Hematopoietic multipotent progenitor cell treated with erythropoietin and hydrocortisone succinate and interleukin-3 and kit ligand, for 6 days (in vitro differentiated cells): ENCODE measurements around the gene IFNG.

Source experiments
- DNase-seq: peaks from one replicate; pipeline ENCODE4 v3.0.0-alpha.2; 2015

IFNG gene

DNA sequence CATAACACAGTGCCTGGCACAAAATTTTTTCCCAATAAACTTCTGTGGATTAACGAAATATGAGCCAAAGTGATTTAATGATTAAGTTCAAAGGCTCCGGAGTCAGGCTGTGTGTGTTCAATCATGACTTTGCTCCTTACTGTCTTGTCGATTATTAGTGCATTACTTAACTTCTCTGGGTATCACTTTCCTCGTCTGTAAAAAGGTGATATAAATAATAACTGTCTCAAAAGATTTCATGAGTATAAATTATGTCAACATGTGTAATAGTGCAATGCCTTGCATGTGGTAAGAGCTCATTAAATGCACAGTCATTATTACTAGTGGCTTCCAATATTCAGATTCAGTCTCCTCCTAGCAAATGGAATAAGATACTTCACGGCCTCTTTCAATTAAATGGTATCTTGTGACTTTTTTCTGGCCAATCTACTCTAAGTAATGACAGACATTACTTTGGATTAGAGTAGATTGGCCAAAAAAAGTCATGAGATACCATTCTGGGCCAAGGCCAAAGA is 6.8 kb upstream of the IFNG start:
- DNase-seq, result no peak

DNA sequence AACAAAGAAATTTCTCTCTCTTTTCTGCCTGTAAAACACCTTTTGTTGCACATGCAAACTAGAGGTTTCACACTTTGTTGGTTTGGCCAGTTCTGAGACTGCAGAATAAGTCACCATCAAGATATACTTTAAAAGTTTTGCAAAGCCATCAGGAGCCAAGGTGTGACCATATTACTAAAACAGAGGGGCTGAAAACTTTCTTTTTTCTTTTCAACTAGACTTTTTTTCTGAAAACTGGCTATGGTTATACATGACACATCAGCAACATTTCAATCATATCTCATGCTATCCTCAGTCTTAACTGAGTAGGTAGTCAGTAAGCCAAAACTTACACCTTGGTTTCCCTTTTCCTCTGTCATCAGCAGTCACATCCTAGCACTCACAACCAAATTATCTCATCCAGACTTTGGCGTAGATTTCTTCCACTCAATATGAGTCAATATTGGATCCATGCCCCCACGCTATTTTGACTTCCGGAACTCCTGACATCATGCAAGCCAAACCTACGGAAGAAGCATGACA is 4.1 kb upstream of the IFNG start:
- no peak for DNase-seq

DNA sequence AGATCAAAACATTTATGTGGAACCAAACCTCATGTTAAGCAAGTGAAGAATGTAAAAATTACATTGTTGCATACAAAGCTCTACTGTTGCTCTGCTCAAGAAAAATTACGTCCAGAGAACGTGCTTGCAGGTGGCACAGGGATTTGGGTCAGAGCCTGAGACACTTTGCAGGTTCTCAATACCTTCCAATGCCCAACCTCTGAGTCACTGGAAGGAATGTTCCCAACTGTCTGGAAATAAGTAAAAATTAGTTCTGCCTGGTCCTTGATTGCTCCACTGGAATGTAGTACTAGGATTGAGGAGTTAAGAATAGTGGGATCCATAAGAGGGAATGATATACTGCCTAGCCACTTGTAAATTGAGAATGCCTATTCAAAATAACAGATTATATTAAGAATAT is 2.8 kb upstream of the IFNG start:
- DNase-seq, result no peak

DNA sequence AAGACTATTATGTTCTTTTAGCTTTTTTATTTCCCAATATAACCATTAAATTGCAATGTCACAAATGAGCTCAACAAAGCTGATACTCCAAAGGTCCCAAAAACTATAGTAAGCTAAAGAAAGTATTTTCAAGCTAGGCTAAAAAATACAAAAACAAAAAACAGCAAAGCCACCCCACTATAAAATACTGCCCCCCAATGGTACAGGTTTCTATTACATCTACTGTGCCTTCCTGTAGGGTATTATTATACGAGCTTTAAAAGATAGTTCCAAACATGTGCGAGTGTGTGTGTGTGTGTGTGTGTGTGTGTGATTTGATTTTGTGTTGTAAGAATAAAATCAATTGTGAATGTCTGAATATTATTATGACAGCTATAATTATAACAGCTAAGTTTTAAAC is 1.1 kb downstream of the IFNG start:
- DNase-seq, result peak; percentile 59

DNA sequence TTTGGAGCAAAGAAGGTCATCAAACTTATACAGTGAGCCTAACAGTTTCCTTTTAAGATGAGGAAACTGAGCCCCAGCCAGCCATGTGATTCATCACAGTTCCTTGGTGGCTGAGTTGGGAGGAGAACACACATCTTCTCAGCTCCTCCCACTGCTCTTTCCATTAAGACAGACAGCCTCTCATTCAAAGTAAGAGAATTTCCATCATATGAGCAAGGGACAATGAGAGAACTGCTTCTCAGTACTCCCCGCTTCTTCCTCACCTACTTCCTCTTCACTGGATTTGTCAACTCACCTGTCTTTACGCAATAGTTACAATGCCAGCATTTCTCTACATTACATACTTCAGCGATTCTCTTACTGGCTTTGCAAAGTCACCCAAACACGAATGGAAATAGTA is 2.2 kb downstream of the IFNG start:
- no peak for DNase-seq

DNA sequence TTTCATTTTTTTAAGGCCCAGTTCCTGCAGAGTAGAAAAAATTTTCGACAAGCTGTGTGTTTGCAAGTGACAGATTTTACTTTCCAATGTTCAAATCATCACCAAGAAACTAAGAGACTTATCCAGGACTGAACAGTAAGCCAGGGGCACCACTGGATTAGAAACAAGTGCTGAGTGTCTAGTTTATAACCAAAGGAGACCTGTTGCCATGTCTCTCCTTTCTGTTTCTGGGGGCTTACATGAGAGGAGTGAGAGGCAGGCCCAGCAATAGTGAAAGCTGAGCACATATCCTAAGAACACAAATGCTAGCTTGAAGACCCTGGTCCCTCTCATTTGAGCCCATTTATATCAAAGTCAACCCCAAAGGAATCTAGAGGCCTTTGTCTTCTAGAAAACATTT is 2.9 kb downstream of the IFNG start:
- no peak for DNase-seq

DNA sequence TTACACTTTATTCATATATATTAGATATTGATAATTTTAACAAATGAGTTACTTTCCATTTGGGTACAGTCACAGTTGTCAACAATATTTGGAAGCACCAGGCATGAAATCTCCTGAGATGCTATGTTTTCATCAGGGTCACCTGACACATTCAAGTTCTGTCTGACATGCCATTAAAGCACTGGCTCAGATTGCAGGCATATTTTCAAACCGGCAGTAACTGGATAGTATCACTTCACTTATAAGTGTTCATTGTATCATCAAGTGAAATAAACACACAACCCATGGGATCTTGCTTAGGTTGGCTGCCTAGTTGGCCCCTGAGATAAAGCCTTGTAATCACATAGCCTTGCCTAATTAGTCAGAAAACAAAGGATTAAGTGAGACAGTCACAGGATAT is 4.8 kb downstream of the IFNG start:
- no peak for DNase-seq

DNA sequence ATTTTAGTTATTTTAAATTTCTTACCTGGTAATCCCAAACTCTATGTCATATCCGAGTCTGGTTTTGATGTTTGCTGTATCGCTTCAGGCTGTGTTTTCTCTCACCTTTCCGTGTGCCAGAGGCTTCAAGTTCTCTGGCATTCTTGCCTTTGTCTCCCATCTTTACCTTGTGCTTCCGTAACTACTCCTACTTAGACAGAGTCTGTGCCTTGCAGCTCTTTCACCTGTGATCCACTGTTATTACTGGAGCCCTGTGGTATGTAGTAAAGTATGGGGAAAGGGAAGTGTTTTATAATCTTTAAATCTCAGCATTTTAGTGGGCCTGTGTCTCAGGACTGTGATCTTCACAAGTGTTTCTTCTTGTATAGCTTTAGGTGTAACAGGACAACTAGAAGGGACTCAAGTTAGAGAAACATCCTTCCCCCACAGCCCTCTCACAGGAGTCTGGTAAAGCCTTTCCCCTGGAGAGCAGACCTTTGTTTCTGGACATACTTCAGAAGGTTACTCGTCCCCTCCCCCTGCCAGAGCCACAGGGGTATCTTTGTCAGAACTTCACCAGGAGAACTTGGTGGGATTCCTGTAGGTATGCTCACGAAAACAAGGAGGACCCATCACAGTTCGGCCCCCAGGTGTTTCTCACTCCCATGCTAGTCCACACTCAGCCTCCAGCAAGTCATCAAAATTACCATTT is 11.1 kb downstream of the IFNG start:
- no peak for DNase-seq

DNA sequence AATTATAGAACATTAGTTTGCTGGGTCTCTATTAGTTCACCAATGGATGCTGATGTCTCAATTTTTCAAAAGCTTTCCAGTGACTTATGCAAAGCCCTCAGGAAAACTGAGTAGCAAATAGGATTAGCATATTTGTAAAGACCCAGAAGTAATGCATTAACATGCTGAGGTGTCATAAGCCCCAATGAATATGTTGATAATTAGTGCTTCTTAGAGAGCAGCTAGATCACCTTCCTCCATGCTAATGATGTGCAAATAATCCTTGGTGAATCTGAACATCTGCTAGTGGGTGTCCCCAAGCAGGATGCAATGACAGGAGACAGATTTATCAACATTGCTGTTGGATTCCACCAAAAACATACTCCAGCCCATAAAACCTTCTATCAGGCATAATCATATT is 19.0 kb downstream of the IFNG start:
- no peak for DNase-seq

DNA sequence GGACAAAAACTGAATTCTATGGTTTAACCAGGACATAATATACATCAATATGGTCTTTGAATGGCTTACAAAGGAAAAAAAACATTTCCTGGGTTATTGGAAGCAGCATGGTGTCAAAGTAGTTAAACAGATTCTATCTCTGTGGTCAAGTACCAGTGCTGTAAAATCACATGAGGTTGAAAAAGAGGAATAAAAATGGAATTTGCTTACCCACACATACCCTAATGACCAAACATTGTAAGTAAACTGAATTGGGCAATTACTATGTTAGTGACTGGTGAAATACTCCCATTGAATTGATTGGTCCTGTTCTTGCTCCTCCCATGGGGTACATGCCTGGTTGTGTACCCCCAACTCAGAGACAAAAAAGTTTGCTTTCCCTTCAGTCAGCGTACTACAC is 19.6 kb downstream of the IFNG start:
- no peak for DNase-seq

DNA sequence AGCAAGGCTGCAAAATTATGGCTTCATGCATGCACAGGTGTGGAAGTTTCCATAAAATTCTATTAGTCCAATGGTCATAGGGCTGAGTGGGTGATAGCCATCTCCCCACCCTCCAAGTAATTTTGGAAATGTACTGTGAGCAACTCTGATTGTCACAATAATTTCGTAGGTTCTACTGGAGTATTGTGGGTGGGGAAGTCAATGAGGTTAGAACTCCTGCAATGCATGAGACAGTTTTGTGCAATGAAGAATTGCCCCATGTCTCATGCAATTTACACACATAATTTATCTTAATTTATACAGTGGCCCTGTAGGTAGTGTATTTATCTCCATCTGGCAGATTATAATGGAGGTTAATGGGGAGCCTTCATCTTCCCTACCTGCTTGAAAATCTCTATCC is 20.5 kb downstream of the IFNG start:
- DNase-seq, result no peak

DNA sequence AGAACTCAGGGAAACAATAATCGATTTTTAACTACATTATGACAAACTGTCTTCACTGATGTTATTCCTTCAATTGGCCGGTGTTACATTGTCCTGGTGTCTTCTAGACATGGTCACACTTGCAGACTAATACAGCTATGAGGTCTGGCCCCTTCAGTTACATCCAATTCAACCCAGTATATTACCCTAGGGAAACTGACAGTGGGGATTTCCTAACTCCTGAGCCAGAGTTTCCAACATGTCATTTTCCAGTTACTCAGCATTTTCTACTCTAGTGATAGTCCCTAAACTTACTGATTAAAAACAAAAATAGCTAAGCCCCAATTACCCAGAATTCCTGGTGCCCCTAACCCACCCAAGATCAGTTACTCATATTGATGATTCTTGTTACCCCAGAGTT is 21.1 kb downstream of the IFNG start:
- no peak for DNase-seq

DNA sequence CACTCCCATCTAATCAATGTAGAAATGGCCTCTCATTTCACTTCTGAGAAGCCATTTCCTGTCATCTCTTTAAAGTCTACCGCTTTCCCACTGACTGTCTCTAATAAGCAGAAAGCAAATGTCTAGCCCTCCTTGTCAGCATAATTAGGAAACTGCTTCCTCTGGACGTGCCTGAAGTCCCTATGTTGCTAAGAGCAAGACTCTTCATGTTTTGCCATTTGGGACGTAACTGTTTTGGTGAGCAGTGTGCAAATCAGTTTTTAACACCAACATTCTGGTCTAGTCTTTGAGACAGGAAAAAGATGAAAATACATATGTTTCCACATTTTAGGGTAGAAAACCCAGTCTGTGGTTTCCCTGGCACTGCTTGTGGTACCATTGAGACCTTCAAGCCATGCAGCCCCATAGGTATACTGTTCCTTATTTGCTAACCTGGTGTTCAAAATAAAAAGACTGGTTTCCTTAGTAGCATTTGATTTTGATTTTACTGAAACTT is 22.2 kb downstream of the IFNG start:
- DNase-seq, result no peak

DNA sequence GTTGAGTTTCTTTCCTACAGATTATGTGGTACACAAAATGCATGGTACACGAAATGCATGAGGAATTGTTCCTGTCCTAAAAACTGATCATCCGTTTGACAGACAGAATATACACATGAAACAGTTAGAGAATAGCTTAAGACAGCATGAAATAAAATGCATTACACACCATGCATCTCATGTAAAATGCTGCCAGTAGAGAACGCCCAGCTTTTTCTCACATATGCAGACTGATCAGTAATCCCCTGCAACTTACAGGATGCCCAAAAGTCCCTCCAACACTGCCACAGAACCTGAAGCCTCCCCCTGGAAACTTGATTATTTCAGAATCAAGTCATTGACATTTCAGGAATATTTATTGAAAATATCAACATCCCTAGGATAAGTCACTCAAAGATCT is 24.0 kb downstream of the IFNG start:
- no peak for DNase-seq

DNA sequence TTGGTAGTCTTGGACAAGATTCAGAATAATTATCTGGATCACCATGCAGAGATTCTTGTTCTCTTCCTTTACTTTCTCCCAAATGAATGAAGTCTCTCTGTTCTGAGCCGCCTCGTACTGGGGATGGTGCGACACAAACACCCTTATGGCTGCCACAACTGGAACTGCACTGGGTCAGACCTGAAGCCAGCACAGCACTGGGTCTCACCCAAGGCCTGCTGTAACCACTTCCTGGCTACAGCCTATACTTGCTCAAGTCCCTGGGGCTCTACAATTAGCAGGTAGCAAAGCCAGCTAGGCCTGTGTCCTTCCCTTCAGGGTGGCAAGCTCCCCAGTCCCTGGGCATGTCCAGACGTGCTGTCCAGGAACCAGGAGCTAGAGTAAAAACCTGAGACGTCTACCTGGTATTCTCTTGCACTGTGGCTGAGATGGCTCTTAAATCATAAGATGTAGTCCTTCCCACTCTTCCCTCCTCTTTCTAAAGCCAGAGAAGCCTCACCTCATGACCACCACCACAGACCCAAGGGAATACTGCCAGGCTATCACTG is 27.6 kb downstream of the IFNG start:
- DNase-seq, result no peak

DNA sequence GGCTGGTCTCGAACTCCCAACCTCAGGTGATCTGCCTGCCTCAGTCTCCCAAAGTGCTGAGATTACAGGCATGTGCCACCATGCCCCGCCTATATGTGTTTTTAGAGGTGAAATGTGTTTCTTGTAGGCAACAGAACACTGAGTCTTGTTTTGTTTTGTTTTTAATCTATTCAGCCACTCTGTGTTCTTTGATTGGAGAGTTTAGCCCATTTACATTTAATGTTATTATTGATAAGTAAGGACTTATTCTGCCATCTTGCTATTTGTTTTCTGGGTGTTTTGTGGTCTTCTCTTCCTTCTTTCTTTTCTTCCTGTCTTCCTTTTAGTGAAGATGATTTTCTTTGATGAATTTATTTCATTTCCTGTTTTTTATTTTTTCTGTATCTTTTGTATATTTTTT is 29.6 kb downstream of the IFNG start:
- no peak for DNase-seq

DNA sequence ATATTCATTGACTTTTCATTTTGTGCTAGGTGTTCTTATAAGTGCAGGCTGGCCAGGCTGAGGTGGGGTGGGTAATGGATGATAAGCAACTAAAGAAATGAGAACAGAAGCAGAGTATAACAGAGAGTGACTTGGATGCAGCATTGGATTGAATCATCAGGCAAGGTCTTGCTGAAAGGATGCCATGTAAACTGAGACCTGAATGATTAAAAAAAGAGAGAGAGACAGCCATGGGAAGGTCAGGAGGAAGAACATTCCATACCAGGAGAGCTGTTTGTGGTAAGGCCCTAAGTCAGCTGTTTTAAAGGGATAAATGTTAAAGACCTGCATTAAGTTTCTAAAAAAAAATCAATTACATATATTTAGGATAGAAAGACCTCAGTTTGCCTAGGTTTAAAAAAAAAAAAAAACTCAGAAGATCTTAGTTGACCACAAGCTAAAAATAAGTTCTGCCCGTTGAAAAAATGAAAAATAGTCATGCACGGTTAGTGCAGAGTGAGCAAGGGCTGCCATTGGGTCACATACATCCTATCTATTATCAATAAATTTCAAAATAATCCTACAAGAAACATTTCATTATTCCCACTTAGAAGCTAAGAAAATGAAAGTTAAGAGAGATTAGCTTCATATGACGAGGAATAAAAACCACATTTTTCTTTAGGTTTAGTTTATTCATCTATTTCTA is 37.2 kb downstream of the IFNG start:
- DNase-seq, result no peak

DNA sequence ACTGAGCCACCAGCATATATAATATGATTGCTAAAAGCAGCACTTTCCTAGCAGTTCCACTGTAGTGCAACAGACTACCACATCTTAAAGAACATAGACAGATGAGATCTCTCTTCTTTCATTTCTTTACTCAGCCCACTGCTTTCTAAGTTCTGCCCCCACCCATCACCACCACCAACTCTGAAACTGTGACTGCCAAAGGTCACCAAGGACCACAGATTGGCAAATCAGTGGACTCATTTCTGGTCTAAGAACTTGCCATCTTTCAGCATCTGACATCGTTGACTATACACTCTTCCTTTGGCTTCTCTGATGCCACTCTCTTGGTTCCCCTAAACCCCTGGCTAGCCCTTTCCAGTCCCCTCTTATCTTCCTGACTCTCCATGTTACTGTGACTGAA is 38.4 kb downstream of the IFNG start:
- no peak for DNase-seq

DNA sequence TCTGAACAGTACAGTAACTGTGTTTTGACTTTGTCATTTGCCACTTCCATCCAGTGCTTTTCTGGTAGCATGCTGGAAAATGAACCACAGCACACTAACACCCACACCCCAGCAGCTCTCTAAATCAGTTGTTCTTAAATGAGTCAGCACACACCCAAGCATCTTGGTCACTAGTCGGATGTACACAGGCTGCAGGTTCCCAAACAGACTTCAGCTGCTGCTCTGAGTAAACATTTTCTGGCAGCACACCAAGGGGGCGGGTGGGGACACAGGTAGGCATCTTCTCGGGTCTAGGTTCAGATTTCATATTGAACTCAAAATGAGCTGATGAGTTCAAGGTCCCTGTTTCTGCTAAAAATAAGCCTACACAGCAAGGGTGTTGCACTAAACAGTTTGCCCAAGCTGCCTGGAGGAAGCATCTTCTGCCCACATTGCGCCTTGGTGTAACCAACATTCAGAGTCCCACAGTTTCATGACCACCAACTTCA is 39.8 kb downstream of the IFNG start:
- no peak for DNase-seq

DNA sequence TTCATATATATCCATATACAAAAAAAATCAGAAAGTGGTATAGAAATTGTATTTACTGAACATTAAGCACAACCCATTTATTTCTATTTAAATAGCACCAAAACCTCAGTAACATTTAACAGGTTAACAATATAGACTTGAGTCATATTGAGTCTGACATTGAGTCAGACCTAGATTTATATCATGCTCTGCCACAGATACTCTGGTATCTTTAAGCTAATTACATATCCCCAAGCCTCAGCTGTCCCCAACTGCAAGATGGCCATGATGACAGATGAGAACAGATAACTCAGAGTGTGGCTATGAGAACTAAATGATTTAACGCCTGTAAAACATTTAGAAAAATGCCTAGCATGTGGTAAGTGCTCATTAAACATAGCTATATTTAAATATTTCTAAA is 40.3 kb downstream of the IFNG start:
- no peak for DNase-seq

DNA sequence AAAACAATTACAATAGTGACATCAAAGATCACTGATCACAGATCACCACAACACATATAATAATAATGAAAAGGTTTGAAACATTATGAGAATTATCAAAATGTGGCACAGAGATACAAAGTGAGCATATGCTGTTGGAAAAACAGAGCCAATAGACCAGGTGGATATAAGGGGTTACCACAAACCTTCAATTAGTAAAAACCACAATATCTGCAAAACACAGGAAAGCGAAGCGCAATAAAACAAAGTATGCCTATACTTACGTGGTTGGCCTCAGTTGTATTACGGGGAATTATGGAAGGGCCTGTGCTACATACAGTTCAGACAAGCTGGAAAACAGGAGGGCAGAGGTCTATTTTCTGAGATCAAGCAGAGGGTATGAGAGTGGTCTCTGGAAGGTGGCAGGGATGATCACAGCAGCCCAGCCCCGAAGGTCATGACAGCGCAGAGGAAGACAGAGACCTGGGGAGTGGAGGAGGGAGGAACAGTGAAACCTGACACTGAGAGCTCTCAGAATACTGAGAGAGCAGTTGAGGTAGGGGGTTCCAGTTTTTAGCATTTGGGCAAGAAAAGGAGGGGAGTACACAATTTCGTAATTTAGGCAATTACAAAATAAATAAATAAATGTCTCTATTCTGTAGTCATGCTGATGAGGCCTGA is 41.3 kb downstream of the IFNG start:
- no peak for DNase-seq

DNA sequence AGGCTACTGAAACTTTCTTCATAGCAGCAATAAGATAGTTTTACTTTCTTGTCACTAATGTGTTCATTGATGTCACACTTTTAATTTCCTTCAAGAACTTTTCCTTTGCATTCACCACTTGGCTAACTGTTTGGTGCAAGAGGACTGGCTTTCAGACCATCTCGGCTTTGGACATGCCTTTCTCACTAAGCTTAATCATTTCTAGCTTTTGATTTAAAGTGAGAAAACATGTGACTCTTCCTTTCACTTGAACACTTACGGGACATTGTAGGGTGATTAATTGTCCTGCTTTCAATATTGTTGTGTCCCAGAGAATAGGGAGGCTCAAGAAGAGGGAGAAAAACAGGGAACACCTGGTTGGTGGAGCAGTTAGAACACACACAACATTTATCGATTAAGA is 41.9 kb downstream of the IFNG start:
- DNase-seq, result no peak

DNA sequence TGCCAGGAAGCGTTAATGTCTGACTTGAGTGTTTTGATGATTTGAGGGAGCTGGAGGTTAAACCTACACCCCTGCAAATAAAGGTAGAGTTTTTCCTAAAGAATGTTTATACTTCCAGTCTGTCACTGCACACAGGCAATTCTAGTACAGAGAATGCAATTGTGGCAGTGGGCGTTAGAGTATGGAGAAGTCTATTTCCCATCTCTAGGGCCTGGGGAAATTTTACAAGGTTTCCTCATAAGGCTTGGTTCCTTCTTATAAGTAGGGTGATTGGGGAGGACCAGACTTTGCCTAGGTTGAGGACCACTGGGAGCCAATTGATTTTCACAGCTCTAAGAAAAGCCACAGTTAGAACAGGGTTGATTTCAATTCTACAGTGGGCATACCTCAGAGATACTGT is 44.3 kb downstream of the IFNG start:
- no peak for DNase-seq
